GOT3 (cell line): ENCODE measurements around the gene MAG.

Experiments used
- DNase-seq: peaks from one replicate; lab custom pipeline; 2025; ENCODE audit warnings: mixed read lengths; lab: John Stamatoyannopoulos, UW

Gene MAG

DNA sequence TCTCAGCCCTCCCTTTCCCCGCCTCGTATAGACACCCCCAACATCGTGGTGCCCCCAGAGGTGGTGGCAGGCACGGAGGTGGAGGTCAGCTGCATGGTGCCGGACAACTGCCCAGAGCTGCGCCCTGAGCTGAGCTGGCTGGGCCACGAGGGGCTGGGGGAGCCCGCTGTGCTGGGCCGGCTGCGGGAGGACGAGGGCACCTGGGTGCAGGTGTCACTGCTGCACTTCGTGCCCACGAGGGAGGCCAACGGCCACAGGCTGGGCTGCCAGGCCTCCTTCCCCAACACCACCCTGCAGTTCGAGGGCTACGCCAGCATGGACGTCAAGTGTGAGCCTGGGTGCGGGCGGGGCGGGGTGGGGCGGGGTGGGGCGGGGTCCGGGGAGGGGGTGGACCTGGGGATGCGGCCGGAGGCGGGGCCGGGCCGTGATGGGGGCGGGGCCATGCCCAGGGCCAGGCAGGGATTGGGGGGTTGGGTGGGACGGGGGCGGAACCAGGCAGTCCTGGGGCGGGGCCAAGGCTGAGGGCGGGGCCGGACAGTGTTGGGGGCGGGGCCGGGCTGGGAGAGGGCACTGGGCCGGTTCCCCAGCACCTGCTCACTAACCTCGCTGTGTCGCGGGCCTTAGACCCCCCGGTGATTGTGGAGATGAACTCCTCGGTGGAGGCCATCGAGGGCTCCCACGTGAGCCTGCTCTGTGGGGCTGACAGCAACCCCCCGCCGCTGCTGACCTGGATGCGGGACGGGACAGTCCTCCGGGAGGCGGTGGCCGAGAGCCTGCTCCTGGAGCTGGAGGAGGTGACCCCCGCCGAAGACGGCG is 7.8 kb downstream of the MAG start:
- no peak for DNase-seq

DNA sequence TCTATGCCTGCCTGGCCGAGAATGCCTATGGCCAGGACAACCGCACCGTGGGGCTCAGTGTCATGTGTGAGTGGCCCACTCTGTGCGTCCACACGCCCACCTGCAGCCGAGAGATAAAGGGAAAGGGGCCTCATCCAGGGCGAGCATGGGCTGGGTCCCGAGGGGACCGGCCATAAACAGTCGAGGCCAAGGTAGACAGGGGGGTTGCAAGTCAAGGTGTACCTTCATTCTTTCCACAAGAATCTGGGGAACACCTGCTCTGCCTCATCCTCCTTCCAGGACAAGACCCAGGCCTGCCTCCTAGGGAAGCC is 8.3 kb downstream of the MAG start:
- no peak for DNase-seq

DNA sequence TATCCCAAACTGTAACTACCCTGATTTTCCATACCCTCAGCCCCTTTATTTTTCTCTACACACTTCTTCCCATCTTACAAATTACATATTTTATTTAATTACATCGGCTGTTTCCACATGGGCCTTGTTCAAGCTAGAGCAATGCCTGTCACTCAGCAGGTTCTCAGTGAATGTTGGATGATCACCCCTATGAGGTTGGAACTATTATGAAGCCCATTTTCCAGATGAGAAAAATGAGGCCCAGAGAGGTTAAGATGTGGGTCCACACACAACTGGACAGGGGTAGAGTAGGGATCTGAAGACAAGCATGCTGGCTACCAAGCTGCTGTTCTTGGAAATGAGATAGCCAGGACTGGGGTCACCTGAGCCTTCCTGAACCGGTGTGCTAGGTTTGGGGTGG is 10.0 kb downstream of the MAG start:
- DNase-seq: no peak

DNA sequence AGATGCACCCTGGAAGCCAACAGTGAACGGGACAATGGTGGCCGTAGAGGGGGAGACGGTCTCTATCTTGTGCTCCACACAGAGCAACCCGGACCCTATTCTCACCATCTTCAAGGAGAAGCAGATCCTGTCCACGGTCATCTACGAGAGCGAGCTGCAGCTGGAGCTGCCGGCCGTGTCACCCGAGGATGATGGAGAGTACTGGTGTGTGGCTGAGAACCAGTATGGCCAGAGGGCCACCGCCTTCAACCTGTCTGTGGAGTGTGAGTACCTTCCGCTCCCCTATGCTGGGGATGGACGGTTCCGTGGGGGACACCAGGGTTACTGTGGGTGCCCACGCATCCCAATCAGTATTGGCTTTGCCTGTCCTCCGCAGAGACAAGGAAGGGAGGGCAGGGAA is 10.5 kb downstream of the MAG start:
- DNase-seq: no peak

DNA sequence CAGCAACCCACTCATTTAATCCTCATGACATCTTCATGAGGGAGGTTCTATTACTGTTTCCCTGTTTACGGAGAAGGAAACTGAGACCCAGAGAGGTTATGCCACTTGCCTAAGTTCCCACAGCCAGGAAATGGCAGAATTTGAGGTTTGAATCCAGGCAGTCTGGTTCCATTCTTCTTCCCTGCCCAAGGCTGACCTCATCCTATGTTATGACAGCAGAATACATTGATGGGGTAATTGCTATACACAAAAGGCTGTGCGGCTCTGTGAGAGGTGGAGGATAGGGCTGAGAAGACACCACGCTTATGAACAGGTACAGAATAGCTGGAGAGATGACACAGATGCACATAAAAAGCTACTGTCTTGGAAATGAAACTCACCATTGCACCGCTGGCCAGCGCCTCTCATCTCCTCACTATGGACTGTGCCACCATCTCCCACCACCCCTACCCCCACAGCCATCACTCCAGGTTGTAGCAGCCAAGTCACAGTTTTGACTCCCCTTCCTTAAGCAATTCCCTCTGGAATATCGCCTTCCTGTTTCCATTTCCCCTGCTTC is 11.5 kb downstream of the MAG start:
- DNase-seq: no peak

DNA sequence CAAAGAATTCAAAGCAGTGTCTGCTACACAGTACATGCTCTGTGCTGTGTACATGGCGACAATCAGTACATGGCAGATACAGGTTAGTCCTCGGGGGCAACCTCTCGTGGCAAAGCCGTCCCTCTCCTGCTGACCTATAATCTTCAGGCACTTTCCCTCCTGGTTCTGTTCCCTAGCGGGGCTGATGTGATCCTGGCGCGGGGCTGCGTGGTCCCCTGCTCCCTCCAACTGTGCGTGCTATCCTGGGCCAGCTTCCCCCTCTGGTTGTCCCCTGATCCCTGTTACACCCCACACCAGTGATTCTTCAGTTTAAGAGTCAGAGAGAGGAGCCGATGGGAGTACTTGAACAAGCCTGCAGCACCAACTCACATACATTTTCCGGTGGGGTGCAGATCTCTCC is 12.1 kb downstream of the MAG start:
- no peak for DNase-seq

DNA sequence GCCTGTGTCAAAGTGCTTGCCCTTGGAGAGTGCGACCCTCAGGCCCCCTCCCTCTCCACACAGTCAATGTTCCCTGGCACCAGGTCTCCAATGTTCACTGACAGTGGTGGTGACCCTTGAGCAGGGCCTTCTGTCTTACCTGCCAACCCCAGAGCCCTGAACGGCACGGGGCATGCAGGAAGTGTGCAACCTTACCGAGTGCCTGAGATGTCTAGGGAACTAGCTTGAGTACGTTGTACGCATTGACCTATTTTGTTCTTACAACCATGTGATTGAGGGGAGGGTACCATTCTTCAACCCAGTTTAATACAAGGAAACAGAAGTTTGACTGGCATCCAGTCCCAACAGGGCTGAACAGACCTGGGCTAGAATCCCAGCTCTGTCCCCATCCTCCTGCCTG is 13.2 kb downstream of the MAG start:
- no peak for DNase-seq

DNA sequence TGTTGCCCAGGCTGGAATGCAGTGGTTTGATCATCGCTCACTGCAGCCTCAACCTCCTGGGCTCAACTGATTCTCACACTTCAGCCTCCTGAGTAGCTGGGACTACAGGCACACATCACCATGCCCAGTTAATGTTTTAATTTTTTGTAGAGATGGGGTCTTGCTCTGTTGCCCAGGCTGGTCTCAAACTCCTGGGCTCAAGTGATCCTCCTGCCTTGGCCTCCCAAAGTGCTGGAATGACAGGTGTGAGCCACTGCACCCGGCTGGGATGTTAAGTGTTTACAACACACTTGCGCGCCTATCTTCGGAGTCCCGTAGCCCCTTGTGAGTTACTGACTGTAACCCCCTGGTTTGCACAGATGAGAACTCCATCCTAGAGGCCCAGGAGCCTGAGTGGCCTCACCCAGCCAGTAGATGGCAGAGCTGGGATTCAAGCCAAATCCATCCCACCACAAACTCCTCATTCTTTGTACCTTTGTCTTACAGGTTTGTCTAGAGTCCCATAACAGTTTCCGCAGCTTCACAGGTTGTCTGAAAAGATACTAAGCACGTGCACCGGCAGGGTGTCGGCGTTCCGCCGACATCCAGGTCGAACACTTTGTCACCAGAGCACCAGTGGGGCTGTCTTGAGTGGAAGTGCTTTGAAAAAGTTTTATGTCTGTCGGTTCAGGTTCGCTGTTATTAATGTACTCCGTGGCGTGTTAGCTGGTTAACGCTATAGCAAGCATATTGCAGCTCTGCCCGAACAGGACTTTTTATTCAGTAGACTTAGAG is 14.7 kb downstream of the MAG start:
- DNase-seq: no peak

DNA sequence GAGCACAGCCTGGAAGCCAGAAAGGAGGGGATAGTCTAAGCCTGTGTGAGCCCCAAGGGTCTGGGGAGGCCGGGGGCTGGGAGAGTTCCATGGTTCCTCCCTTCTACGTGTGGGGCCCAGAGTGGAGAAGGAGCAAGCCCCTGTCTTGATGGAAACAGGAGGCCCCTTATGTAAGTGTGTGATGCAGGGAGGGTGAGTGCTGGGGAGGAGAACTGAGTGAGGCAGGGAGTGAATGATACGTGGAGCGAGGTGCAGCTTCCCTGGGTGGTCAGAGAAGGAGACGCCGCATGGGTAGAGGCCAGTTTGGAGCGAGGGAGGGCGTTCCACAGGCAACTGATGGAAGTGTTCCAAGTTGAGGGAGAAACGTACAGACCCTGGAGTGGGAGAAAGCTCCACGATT is 16.0 kb downstream of the MAG start:
- no peak for DNase-seq

DNA sequence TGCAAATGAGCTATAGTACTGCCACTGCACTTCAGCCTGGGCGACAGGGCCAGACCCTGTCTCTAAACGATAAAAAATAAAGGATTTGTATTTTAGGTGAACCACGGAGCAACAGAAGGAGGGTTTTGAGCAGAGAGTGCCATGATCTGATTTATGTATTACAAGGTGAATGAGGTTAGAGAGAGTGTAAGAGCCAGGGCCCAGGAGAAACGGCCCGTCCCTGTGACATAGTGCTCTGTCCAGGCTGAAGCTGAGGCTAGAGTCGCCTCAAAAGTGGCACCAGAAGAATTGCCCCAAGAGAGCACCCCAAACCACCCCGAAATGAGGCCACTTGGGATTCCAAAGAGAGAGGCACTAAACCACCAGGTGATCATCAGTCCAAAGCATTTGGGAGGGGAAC is 16.9 kb downstream of the MAG start:
- DNase-seq: no peak

DNA sequence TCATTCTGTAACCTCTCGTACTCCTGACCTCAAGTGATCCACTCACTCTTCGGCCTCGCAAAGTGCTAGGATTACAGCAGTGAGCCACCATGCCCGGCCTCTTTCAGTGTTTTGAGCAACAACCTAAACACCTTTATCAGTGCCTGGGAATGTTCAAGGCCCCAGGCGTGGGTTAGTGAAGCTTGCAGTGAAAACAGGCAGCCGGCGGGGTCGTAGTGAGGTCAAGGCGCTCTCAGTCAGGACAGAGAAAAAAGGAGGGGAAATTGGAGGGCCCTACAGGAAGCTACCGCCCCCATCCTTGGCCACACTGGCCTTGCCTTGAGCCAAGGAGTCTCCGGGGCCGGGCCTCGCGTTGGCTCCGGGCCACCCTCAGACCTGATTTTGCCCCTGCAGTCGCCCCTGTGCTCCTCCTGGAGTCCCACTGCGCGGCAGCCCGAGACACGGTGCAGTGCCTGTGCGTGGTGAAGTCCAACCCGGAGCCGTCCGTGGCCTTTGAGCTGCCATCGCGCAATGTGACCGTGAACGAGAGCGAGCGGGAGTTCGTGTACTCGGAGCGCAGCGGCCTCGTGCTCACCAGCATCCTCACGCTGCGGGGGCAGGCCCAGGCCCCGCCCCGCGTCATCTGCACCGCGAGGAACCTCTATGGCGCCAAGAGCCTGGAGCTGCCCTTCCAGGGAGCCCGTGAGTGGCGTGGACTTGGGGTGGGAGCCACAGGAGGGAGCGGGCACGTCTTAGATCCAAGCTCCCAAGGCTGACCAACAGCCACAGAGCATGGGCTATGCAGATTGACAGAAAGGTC is 17.7 kb downstream of the MAG start:
- no peak for DNase-seq

DNA sequence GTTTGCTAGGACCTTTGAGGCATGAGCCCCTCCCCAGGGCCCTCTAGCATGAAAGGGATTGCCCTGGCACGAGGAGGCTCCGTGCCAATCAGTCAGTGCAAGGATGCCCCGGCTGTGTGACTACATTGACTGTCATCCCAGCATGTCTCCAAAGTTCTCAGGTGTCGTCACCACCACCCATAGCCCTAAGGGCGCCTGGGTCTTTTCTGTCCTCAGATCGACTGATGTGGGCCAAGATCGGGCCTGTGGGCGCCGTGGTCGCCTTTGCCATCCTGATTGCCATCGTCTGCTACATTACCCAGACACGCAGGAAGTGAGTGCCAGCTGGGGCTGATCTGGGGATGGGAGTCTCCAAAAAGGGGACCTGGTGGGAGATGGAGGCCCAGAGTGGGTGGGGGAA is 18.4 kb downstream of the MAG start:
- DNase-seq: no peak

DNA sequence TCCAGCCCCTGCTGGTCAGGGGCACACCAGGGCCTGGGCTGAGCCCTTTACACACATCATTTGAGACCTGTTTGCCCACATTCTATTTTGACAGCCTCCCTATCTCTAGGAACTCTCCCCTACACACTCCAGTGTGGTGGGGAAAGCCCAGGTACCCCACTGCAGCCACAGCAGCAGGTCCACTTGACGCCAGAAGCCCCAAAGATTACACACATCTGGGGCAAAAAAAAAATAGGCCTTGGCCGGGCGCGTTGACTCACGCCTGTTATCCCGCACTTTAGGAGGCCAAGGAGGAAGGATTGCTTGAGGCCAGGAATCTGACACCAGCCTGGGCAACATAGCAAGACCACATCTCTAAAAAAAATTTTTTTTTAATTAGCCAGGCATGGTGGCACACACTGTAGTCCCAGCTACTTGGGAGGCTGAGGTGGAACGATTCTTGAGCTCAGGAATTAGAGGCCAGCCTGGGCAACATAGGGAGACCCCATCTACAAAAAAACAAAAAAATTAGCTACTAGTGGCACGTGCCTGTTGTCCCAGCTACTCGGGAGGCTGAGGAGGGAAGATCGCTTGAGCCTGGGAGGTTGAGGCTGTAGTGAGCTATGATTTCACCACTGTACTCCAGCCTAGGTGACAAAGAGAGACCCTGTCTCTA is 19.0 kb downstream of the MAG start:
- DNase-seq: no peak

DNA sequence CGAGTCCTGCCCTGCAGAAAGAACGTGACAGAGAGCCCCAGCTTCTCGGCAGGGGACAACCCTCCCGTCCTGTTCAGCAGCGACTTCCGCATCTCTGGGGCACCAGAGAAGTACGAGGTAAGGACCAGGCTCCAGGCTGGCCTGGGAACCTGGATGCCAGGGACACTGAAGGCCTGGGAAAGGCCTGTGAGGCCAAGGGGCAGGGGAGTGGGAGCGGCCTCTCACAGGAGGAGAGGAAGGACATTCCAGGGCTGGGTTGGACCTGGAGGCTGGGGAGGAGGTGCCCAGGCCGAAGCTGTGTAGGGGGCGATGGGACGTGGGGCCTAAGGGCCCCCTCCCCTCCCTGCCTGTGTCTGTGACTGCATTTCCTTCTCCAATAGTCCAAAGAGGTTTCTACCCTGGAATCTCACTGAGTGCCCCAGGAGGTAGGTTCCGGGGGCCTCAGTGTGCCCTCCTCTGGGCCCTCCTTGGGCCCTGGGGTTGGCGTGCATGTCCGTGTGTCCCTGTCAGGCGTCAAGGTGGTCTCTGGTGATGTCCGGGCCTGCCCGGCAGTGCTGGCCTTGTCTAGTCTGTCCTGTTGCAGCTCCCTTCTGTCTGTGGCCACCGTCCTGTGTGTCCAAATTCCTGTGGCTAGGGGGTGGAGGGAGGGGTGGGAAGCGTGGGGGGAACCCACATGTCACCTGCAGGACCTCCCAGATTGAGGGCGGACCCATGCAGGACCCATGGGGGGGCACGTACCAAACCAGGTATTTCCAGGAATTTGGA is 20.1 kb downstream of the MAG start:
- DNase-seq: no peak

DNA sequence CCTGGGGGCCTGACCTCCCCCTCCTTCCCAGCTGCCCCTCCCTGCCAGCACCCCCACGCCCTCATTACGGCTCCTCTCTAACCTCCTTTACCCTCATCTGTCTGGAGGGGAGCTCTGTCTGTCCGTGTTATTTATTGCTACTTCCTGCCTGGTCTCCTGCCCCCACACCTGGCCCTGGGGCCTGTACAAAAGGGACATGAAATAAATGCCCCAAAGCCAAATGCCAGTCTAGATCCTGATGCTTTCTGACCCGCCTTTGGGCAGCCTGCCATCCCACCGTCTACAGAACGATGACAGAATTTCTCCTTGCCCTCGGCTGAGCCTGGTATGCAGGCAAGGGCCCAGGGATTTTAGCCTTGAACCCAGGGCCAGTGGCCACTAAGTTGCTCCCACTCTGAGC is 21.6 kb downstream of the MAG start:
- DNase-seq: no peak

DNA sequence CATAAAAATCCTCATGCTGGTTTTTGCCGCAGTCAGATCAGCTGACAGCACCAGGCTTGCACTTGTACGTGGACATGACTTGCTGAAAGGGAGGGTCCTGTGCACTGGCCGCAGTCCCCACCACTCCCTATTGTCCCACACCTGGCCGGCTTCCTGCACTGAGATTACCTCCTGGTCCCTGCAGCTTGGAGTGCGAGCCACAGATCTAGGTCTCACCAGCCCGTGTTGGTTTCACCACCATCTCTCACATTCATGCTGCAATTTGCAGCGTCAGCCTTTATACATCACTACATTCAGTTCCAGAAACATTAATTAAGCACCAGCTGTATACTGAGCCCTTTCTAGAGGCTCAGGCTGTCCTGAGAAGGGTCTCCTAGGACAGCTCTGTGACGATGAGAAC is 22.1 kb downstream of the MAG start:
- no peak for DNase-seq

DNA sequence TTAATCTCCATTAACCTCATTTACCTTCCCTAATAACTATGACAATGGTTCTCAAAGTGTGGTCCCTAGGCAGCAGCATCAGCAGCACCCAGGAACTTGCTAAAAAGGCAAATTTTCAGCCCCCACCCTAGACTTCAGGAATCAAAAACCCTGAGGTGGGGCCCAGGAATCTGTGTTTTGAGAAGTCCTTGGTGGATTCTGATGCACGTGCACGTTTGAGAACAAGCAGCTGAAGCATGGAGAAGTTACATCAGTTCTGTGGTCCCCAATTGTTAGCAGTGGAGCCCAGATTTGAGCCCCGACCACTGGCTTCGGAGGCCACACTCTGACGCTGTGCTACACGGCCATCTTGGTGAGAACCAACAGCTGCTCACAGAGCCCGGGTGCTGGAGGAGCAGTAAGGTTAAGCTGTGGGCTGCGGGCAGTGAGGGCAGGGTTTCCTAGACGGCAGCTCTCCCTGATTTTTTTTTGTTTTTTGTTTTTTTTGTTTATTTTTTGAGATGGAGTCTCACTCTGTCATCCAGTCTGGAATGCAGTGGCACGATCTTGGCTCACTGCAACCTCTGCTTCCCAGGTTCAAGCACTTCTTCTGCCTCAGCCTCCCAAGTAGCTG is 23.0 kb downstream of the MAG start:
- no peak for DNase-seq

DNA sequence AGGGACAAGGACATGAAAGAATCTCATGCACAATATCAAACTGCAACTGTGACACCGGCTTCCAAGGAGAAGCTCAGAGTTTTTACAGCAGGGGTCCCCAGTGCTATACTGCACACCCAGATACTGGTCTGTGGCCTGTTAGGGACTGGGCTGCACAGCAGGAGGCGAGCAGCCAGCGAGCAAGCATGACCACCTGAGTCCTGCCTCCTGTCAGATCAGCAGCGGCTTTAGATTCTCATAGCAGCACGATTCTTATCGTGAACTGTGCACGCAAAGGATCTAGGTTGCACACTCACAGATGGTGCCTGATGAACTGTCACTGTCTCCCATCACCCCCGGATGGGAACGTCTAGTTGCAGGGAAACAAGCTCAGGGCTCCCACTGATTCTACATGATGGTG is 23.9 kb downstream of the MAG start:
- no peak for DNase-seq

DNA sequence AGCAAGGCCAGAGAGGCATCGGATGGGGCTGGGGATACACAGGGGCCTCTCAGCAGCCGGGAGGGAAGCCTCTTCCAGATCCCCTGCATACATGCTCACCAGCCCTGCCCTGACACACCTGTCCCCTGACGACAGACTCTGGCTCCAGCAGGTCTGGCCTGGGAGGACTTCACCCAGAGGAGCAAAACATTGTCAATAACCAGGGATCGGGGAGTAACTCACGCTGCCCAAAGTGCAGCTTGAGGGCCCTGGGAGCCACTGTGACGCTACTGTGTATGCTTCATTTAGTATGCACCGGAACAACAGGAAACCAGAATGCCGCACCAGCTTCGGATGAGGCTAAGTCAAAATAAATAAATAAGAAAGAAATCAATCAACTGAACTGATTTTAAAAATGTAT is 24.6 kb downstream of the MAG start:
- DNase-seq: no peak

DNA sequence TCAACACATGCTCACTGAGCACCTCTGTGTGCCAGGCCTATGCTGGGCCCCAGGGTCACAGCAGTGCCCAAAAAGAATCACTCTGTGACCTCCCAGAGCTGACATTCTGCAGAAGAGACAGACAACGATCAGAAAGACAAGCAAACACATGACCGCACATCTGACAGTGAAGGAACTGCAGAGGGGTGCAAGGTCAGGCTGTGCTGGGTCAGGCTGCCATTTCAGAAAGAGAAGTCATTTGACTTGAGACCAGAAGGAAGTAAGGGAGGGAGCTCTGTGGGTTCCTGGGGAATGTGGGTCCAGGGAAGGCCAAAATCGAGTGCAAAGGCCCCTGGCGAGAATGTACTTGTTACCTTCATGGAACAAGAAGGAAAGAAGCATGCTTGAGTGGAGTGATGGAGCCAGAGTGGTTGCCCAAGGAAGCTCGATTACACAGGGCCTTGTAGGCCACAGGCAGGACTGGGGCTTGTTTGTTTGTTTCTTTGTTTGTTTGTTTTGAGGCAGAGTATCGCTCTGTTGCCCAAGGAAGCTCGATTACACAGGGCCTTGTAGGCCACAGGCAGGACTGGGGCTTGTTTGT is 25.6 kb downstream of the MAG start:
- no peak for DNase-seq
